HUES6 (cell line): ENCODE data around the gene GRAMD2B.

ENCODE experiments used
- H3K27ac ChIP-seq: 2 replicates; pipeline ENCODE4 v1.7.0; 2013; ENCODE audit warnings: low read depth, mild to moderate bottlenecking, low read length, inconsistent platforms
- H3K27me3 ChIP-seq: 2 replicates; pipeline ENCODE4 v1.6.1; 2013; ENCODE audit warnings: low read length; ENCODE audit not compliant: control insufficient read depth, insufficient read depth
- H3K36me3 ChIP-seq: 2 replicates; pipeline ENCODE4 v1.6.1; 2013; ENCODE audit warnings: low read length; ENCODE audit not compliant: control insufficient read depth, insufficient read depth
- H3K4me1 ChIP-seq: 2 replicates; pipeline ENCODE4 v1.6.1; 2013; ENCODE audit warnings: low read length; ENCODE audit not compliant: control insufficient read depth, insufficient read depth
- H3K4me3 ChIP-seq: 2 replicates; pipeline ENCODE4 v1.5.1; 2013; ENCODE audit warnings: low read depth, low read length
- H3K9ac ChIP-seq: one replicate; pipeline ENCODE4 v1.6.1; 2013; ENCODE audit warnings: mild to moderate bottlenecking, low read length
- H3K9me3 ChIP-seq: 2 replicates; pipeline ENCODE4 v1.6.1; 2013; ENCODE audit warnings: low read depth, low read length; ENCODE audit not compliant: control insufficient read depth, insufficient read depth

GRAMD2B gene

GRCh38 chr5:126538579-126538978 lies 115.4 kb downstream of the GRAMD2B start:
- Histone ChIP-seq H3K27me3 (no peaks in the 10 kb centered on the region), H3K4me3 (no peak overlapping the region), H3K27ac (no peak overlapping the region), H3K9me3 (0 out of 2 replicates have a peak, but pooled peaks cover 3% of the 10 kb centered on the region), H3K36me3 (0 out of 2 replicates have a peak, but pooled peaks cover 4% of the 10 kb centered on the region), H3K9ac (no peak overlapping the region), H3K4me1 (peaks cover 2% of the 10 kb centered on the region; the same call in 1 of the 2 replicates)

GRCh38 chr5:126540631-126541030 lies 117.4 kb downstream of the GRAMD2B start:
- Histone ChIP-seq H3K27me3 (no peaks in the 10 kb centered on the region), H3K27ac (no peak overlapping the region), H3K4me1 (peaks cover 2% of the 10 kb centered on the region; the same call in 1 of the 2 replicates), H3K36me3 (peaks cover 15% of the 10 kb centered on the region), H3K9me3 (no peaks in the 10 kb centered on the region), H3K4me3 (no peak overlapping the region), H3K9ac (no peak overlapping the region)

- Histone ChIP-seq H3K27ac (no peak overlapping the region), H3K9ac (no peak overlapping the region), H3K4me3 (no peak overlapping the region), H3K27me3 (no peaks in the 10 kb centered on the region), H3K36me3 (peaks cover 31% of the 10 kb centered on the region), H3K4me1 (peaks cover 2% of the 10 kb centered on the region; the same call in 1 of the 2 replicates), H3K9me3 (no peaks in the 10 kb centered on the region)
Measured at GRCh38 chr5:126542441-126542840, 119.2 kb downstream of the GRAMD2B start.

- Histone ChIP-seq H3K4me1 (peaks cover 2% of the 10 kb centered on the region; the same call in 1 of the 2 replicates), H3K27ac (no peak overlapping the region), H3K9me3 (no peaks in the 10 kb centered on the region), H3K27me3 (no peaks in the 10 kb centered on the region), H3K9ac (no peak overlapping the region), H3K36me3 (peaks cover 37% of the 10 kb centered on the region), H3K4me3 (no peak overlapping the region)
Measured at GRCh38 chr5:126543009-126543408, 119.8 kb downstream of the GRAMD2B start.

- H3K4me1 ChIP-seq = peaks cover 2% of the 10 kb centered on the region; the same call in 1 of the 2 replicates
- H3K4me3 ChIP-seq = no peak overlapping the region
- no peaks in the 10 kb centered on the region for H3K27me3 ChIP-seq
- no peak overlapping the region for H3K9ac ChIP-seq
- H3K9me3 ChIP-seq = no peaks in the 10 kb centered on the region
- no peak overlapping the region for H3K27ac ChIP-seq
- H3K36me3 ChIP-seq = peaks cover 43% of the 10 kb centered on the region
Measured at GRCh38 chr5:126543660-126544059, 120.5 kb downstream of the GRAMD2B start.
